Nephron progenitor cell (in vitro differentiated cells): ENCODE data around the gene OR7G3.

ENCODE experiments used
- DNase-seq: peaks from one replicate; pipeline ENCODE4 v3.0.0; 2021
- H3K27ac Mint-ChIP-seq: 2 replicates; pipeline ENCODE4 v1.8.0; 2021; ENCODE audit warnings: mild to moderate bottlenecking, moderate library complexity, mixed read lengths
- H3K27me3 Mint-ChIP-seq: 2 replicates; pipeline ENCODE4 v1.8.0; 2021; ENCODE audit warnings: mild to moderate bottlenecking, low read depth, mixed read lengths; ENCODE audit not compliant: poor library complexity
- H3K36me3 Mint-ChIP-seq: 2 replicates; pipeline ENCODE4 v1.8.0; 2021; ENCODE audit warnings: low read depth, mixed read lengths
- H3K4me1 Mint-ChIP-seq: 2 replicates; pipeline ENCODE4 v1.8.0; 2021; ENCODE audit warnings: mixed read lengths
- H3K4me3 Mint-ChIP-seq: 2 replicates; pipeline ENCODE4 v1.8.0; 2021; ENCODE audit warnings: mild to moderate bottlenecking, moderate library complexity, mixed read lengths
- H3K9me3 Mint-ChIP-seq: 2 replicates; pipeline ENCODE4 v1.8.0; 2021; ENCODE audit warnings: mild to moderate bottlenecking, moderate library complexity, mixed read lengths
- TF ChIP-seq, protein P1 (sequence below): fragments of 200-600 bp; sonication (generic); IDR thresholded peaks from 2 replicates; pipeline ENCODE4 v1.5.0; 2021; ENCODE audit warnings: antibody characterized with exemption

The OR7G3 gene

DNA sequence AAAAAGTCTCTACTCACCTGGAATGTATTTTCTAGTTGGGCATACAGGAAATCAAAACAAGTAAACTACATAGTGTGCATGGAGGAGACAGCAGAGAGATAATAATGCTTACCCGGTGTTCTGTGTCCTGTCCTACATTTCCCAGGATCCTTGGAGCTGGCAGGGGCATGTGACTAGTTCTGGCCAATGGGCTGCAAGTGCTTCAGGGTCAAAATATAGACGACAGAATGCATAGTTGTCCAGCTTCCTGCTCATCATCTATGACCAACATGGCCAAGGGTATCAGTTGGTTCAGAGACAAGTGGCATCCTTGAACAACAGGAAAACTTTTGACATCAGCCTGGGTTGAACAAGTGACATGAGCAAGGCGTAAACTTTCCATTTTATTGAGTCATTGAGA, 21.9 kb upstream of the OR7G3 start:
- TF ChIP-seq, protein P1, sequence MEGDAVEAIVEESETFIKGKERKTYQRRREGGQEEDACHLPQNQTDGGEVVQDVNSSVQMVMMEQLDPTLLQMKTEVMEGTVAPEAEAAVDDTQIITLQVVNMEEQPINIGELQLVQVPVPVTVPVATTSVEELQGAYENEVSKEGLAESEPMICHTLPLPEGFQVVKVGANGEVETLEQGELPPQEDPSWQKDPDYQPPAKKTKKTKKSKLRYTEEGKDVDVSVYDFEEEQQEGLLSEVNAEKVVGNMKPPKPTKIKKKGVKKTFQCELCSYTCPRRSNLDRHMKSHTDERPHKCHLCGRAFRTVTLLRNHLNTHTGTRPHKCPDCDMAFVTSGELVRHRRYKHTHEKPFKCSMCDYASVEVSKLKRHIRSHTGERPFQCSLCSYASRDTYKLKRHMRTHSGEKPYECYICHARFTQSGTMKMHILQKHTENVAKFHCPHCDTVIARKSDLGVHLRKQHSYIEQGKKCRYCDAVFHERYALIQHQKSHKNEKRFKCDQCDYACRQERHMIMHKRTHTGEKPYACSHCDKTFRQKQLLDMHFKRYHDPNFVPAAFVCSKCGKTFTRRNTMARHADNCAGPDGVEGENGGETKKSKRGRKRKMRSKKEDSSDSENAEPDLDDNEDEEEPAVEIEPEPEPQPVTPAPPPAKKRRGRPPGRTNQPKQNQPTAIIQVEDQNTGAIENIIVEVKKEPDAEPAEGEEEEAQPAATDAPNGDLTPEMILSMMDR, result no peak
- H3K9me3 Mint-ChIP-seq, result peaks cover 99% of the 10 kb centered on the region
- H3K4me1 Mint-ChIP-seq, result no peaks in the 10 kb centered on the region
- H3K4me3 Mint-ChIP-seq, result no peak overlapping the region
- peaks cover 100% of the 10 kb centered on the region for H3K36me3 Mint-ChIP-seq
- H3K27me3 Mint-ChIP-seq, result peaks cover 2% of the 10 kb centered on the region
- no peak overlapping the region for H3K27ac Mint-ChIP-seq
- no peak for DNase-seq

DNA sequence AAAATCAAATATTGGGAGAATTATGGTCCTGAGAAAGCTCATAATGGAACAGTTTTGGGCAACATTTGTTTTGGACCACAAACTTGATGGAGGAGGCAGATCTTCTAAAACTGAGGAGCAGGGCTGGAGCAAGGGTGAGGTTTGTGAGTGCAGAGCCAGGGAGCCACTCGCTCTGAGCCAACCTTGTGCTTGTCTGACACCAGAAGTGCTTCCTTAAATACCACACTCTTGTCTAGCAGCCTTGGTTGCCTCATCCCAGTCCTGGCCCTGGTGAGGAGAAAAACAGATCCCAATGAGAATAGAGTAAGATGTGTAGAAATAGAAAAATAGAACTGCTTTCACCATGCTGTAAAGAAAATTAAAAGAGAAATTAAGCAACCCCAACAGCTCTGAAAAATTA, 20.1 kb upstream of the OR7G3 start:
- Mint-ChIP-seq H3K36me3 (peaks cover 100% of the 10 kb centered on the region), H3K9me3 (peaks cover 99% of the 10 kb centered on the region), H3K27ac (no peak overlapping the region), H3K4me3 (no peak overlapping the region), H3K4me1 (no peaks in the 10 kb centered on the region), H3K27me3 (peaks cover 2% of the 10 kb centered on the region)
- no peak for DNase-seq
- TF ChIP-seq, protein P1, result no peak

DNA sequence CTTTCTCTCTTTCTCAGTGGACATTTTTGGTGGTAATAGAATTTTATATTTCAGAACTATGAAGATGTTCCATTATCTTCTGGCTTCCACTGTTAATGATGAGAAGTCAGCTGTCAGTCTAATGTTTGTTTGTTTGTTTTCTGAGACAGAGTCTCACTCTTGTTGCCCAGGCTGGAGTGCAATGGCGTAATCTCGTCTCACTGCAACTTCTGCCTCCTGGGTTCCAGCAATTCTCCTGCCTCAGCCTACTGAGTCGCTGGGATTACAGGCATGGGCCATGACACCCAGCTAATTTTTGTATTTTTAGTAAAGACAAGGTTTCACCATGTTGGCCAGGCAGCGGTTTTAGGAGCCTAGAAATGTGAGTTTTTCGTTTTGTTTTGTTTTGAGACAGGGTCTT, 18.2 kb upstream of the OR7G3 start:
- peaks cover 98% of the 10 kb centered on the region for H3K36me3 Mint-ChIP-seq
- DNase-seq, result no peak

DNA sequence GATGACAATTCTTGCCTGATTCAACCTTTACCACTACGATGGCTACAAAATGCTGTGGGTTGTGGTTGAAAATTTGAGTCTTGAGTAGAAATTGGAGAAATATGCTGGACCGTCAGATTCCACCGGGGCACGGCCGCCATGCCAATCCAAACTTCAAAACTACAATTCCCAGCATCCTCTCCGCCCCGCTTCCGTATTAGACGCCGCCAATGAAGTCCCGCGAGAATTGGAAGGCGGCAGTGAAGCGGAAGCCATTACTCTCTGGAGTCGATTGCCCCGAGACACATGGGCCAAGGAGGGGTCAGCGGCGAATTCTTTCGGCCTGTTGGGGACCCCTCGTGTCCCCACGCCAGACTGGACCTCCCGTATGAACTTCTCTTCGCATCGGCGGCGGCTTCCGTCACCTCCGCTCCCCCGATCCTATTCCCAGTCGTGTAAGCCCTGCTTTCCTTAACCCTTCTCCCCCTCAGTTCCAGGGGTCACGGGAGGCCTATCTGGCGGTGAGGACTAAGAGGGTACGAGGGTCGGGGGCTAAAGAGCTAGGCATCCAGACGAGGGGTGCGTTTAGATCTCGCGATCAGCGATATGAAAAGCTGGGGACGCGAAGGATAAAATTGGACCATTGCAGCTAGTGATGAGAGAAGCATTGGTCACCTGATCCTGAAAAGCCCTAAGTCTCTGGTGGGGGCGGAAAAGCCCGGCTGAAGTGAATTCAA, 13.6 kb upstream of the OR7G3 start, which contains the start of gene ZNF317:
Gene ZNF317 (plus strand): TSS at position 239 of the 716 bp plus-strand sequence. CDS start 15,620 bp downstream, outside the sequence.
- Mint-ChIP-seq H3K4me3 (peak within 1 kb of the TSS; percentile 99), H3K27ac (peak within 1 kb of the TSS; percentile 99), H3K36me3 (peaks cover 52% of the 10 kb centered on the region), H3K4me1 (peaks cover 12% of the 10 kb centered on the region), H3K27me3 (peaks cover 8% of the 10 kb centered on the region), H3K9me3 (peaks cover 60% of the 10 kb centered on the region)
- TF ChIP-seq, protein P1, result no peak
- peak; percentile 89 for DNase-seq

More for the DNA sequence above, 18.2 kb upstream of the OR7G3 start:
- Mint-ChIP-seq H3K27me3 (peaks cover 2% of the 10 kb centered on the region), H3K9me3 (peaks cover 99% of the 10 kb centered on the region), H3K27ac (no peak overlapping the region), H3K4me1 (peaks cover 8% of the 10 kb centered on the region), H3K4me3 (no peak overlapping the region)
- TF ChIP-seq, protein P1, result no peak

DNA sequence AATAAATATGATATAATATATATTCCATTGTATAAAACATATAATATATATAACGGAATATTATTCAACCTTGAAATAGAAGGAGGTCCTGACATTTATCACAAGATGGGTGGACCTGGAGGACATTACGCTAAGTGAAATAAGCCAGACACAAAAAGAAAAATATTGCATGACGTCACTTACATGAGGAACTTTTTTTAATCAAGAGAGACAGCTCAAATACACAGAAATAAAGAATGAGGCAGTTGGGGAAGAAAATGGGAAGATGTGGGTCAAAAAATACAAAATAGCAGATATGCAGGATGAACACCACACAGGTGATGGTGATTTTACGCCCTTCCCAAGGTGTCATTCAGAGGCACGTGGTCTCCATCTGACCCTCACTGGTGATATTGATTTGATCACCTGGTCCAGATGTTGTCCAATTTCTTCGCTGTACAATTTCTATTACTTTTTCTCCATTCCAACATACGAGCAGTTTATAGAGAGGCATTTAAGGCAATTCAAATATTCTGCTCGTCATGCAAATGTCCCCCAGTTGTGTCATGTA, 12.9 kb upstream of the OR7G3 start:
- TF ChIP-seq, protein P1, result no peak
- Mint-ChIP-seq H3K9me3 (peaks cover 54% of the 10 kb centered on the region), H3K27me3 (peaks cover 8% of the 10 kb centered on the region), H3K27ac (peak overlapping the region; percentile 99), H3K4me1 (peaks cover 12% of the 10 kb centered on the region), H3K4me3 (peak overlapping the region; percentile 99), H3K36me3 (peaks cover 46% of the 10 kb centered on the region)
- DNase-seq, result no peak
